K562 treated with DMSO at 1 percent for 24 hours (cell line): ENCODE results near the gene CEP72. TPM values are rescaled to one million over a fixed set of nuclear protein-coding genes. Genes with fewer than 3 reads are reported as not detected.

Experiments used
- total RNA-seq: library from RNA; unstranded; fragments of 300-600 nt; gene quantifications from 2 replicates; pipeline ENCODE4 v1.2.3, GENCODE V29; 2022; ENCODE audit warnings: low read depth; ENCODE audit not compliant: insufficient read depth

CEP72 gene
- 13.4 and 13.5 TPM in 2 replicates for total RNA-seq

DNA sequence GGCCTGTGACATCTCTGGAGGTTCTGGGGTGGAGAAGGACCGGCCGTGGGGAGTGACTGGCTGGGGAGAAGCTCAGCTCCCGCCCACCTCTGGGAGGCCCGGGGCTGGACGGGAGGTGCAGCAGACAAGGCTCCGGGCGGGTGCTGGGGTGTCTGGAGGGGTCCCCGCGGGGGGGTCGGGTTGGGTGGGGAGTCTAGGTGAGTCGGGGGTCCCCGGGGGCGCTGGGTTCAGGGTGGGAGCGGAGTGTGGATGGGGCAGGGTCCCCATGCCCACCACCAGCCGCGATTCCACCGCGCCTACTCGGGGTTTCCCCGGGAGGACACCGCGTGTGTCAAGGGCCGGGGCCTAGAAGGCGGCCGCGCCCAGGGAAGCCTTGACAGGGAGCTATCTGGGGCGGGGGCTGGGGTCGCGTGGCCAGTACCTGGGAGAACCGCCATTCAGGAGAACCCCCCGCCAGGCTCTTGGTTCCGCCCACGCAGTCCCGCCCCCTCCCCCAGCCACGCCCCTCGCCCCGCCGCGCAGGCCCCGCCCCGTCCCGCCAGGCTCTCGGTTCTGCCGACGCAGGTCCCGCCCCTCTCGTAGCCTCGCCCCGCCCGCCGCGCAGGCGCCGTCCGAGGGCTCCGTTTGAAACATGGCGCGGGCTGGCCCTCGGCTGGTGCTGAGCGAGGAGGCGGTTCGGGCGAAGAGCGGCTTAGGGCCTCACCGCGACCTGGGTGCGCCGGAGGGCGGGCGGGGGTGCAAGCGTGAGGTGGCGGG lies at the start of gene CEP72:
Gene CEP72, plus strand, starts transcription at position 610 of the 756 bp plus-strand sequence. Its CDS starts 22 bp downstream, at position 632.

GRCh38 chr5:693271-694041 lies 81.3 kb downstream of the CEP72 start, which contains the start of gene TPPP:
Gene TPPP (minus strand): TSS chr5:693352. CDS start chr5:678060, 15,292 bp downstream.

Other genes with a start within 250 kb of the CEP72 start
- gene EXOC3, start 169.2 kb upstream of the CEP72 start, total RNA-seq, result 45.6 and 50.1 TPM in 2 replicates
- gene SLC9A3, start 87.9 kb upstream of the CEP72 start, total RNA-seq, result 6.5 and 7.9 TPM in 2 replicates
- 0.34 and 0.50 TPM in 2 replicates for gene TPPP, start 81.0 kb downstream of the CEP72 start, total RNA-seq
- not detected in 2 replicates for gene ZDHHC11B, start 172.4 kb downstream of the CEP72 start, total RNA-seq
- gene ZDHHC11, start 238.6 kb downstream of the CEP72 start, total RNA-seq, result 0.78 and 1.6 TPM in 2 replicates